Esophagus muscularis mucosa (tissue), 4 donors: ENCODE data around the gene UVSSA. TPM values are rescaled to one million over a fixed set of nuclear protein-coding genes. Genes with fewer than 3 reads are reported as not detected.

Experiments
- DNase-seq: peaks from one replicate; pipeline ENCODE4 v3.0.0-alpha.2; 2017; ENCODE audit errors: extremely low spot score
- H3K27ac ChIP-seq, 4 donors: fragments of 200-600 bp; sonication (generic); replicated peaks in 1 of 4; 1 replicate in 3 of 4; 2 replicates in 1 of 4; pipeline ENCODE4 v1.5.1; 2016 to 2019; ENCODE audit warnings: mild to moderate bottlenecking in 1 of 4
- H3K27me3 ChIP-seq, 4 donors: fragments of 200-600 bp; sonication (generic); one replicate each; pipeline versions ENCODE4 v1.5.1 to v1.6.0; 2016 to 2019
- H3K36me3 ChIP-seq, 4 donors: fragments of 200-600 bp; sonication (generic); one replicate each; pipeline ENCODE4 v1.5.1; 2016 to 2019
- H3K4me1 ChIP-seq, 4 donors: fragments of 200-600 bp; sonication (generic); one replicate each; pipeline ENCODE4 v1.5.1; 2016 to 2019
- H3K4me3 ChIP-seq, 4 donors: fragments of 200-600 bp; sonication (generic); 1 replicate in 2 of 4; 2 replicates in 2 of 4; pipeline ENCODE4 v1.5.1; 2016 to 2019; ENCODE audit warnings: mild to moderate bottlenecking in 4 of 4, moderate library complexity in 1 of 4
- H3K9me3 ChIP-seq, 4 donors: fragments of 200-600 bp; sonication (generic); 1 replicate in 3 of 4; 2 replicates in 1 of 4; pipeline ENCODE4 v1.5.1; 2016 to 2019
- EP300 ChIP-seq: sonication (generic); formaldehyde crosslinking; IDR thresholded peaks from one replicate; pipeline ENCODE4 v1.6.1; 2017; ENCODE audit warnings: antibody characterized with exemption
- POLR2A ChIP-seq: fragments of 450-650 bp; IDR thresholded peaks from one replicate; pipeline ENCODE4 v1.6.1; 2017; ENCODE audit warnings: antibody characterized with exemption, moderate library complexity, mild to moderate bottlenecking, low read depth
- POLR2AphosphoS5 ChIP-seq, 2 donors: sonication (generic); formaldehyde crosslinking; IDR thresholded peaks; one replicate each; pipeline ENCODE4 v1.6.1; 2017; ENCODE audit warnings: antibody characterized with exemption in 2 of 2
- WGBS: methylation state at CpG from one replicate; pipeline ENCODE4 v1.1.5; 2018; 5-methylcytosine and 5-hydroxymethylcytosine counted together
- intact Hi-C: fragments of 100-400 bp; cut with DNase I; formaldehyde crosslinking; loops from one replicate; pipeline ENCODE4 v1.15.1; 2023
- total RNA-seq, 4 donors: library from RNA; depleted of rRNA; stranded (reverse); fragments of >200 nt; gene quantifications; one replicate each; pipeline versions ENCODE4 v1.1.0 to v1.2.1, GENCODE V29; 2016
- TF ChIP-seq, protein P1 (sequence below), 3 experiments: fragments of 200-600 bp in 2 of 3; fragments of 450-650 bp in 1 of 3; sonication (generic) in 2 of 3; IDR thresholded peaks; one replicate each; pipeline ENCODE4 v1.5.1; 2017 to 2019; ENCODE audit warnings: antibody characterized with exemption in 3 of 3, mild to moderate bottlenecking in 2 of 3, moderate library complexity in 1 of 3

Gene UVSSA
- total RNA-seq, 4 donors from 2014 or later: 8.9 to 16.5 (median 13.1) TPM

DNA sequence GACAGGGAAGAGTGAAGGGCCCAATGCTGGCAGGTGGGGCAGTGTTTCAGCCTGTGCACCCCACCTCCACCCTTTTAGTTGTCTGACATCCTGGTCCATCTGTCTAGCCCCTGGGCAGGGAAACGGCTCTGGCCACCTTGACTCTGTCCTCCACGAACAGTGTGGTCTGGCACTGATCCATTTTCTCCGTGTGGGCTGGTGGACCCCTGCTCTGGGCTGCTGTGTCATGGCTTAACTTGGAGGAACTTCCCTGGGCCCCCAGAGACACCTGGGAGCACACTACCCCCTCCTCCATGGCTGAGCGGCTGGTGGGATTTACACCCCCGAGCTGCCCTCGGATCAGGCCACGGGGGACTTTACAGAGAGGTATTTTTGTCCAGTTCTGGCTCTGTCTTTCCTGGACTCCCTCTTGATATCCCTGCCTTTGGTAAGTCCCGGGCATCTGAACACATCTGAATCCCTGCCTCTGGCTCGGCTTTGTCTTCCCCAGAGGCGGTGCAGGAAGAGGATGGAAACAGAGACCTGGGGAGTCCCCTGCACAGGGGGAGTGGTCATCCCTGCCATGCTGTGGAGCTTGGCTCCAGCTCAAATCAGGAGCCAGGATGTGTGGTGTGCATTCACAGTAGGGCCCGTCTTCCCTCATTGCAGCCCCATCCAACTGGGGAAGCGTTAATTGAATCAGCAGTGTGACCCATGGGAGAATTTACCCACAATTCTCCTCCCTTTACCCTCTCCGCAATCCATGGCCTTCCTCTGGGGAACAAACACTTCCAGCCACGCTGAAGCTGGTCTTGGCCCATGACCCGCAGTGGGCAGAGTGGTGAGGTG, 65.6 kb downstream of the UVSSA start:
- Histone ChIP-seq H3K27me3 (peaks cover 0 to 98% (median 58%) of the 10 kb centered on the region in 4 donors), H3K27ac (no peak overlapping the region), H3K4me1 (peaks cover 0 to 26% (median 18%) of the 10 kb centered on the region in 4 donors), H3K36me3 (no peaks in the 10 kb centered on the region), H3K4me3 (no peak overlapping the region), H3K9me3 (no peaks in the 10 kb centered on the region)
- intact Hi-C loops: no loop called here
- TF ChIP-seq, protein P1, sequence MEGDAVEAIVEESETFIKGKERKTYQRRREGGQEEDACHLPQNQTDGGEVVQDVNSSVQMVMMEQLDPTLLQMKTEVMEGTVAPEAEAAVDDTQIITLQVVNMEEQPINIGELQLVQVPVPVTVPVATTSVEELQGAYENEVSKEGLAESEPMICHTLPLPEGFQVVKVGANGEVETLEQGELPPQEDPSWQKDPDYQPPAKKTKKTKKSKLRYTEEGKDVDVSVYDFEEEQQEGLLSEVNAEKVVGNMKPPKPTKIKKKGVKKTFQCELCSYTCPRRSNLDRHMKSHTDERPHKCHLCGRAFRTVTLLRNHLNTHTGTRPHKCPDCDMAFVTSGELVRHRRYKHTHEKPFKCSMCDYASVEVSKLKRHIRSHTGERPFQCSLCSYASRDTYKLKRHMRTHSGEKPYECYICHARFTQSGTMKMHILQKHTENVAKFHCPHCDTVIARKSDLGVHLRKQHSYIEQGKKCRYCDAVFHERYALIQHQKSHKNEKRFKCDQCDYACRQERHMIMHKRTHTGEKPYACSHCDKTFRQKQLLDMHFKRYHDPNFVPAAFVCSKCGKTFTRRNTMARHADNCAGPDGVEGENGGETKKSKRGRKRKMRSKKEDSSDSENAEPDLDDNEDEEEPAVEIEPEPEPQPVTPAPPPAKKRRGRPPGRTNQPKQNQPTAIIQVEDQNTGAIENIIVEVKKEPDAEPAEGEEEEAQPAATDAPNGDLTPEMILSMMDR (IDR thresholded peaks at IDR 0.05): no peak
- TF ChIP-seq POLR2AphosphoS5 (IDR thresholded peaks at IDR 0.05): no peak
- TF ChIP-seq EP300: no peak
- no peak for TF ChIP-seq POLR2A
- 53% methylated on average over 14 of the region's 15 CpGs for WGBS
- no peak for DNase-seq

DNA sequence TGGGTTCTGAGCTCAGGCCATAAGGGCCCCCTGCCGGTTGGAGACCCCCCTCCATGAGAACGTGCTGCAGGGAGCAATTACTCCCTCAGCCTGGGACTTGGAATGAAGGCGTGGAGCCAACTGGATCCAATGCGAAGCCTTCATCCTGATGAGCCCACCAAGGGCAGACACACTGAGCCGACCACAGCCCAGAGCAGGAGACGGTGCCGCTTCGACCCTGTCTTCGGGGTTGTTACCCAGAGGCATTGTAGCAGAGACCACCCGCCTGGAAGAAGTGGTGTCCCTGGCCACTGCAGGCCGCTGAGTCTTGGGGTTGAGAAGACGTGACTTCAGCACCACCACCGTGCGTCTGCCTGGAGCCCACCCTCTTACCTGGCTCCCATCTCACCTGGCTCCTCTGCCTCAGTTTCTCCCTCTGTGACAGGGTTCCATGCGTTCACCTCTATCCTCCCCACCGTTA, 66.2 kb downstream of the UVSSA start:
- H3K4me3 ChIP-seq: no peak overlapping the region
- H3K9me3 ChIP-seq: no peaks in the 10 kb centered on the region
- no peaks in the 10 kb centered on the region for H3K36me3 ChIP-seq
- peaks cover 0 to 20% (median 13%) of the 10 kb centered on the region in 4 donors for H3K4me1 ChIP-seq
- H3K27me3 ChIP-seq: peaks cover 0 to 98% (median 52%) of the 10 kb centered on the region in 4 donors
- intact Hi-C loops: no loop called here
- DNase-seq: no peak
- no peak for TF ChIP-seq EP300
- H3K27ac ChIP-seq: no peak overlapping the region
- WGBS: 56% methylated on average over 11 of the region's 16 CpGs

DNA sequence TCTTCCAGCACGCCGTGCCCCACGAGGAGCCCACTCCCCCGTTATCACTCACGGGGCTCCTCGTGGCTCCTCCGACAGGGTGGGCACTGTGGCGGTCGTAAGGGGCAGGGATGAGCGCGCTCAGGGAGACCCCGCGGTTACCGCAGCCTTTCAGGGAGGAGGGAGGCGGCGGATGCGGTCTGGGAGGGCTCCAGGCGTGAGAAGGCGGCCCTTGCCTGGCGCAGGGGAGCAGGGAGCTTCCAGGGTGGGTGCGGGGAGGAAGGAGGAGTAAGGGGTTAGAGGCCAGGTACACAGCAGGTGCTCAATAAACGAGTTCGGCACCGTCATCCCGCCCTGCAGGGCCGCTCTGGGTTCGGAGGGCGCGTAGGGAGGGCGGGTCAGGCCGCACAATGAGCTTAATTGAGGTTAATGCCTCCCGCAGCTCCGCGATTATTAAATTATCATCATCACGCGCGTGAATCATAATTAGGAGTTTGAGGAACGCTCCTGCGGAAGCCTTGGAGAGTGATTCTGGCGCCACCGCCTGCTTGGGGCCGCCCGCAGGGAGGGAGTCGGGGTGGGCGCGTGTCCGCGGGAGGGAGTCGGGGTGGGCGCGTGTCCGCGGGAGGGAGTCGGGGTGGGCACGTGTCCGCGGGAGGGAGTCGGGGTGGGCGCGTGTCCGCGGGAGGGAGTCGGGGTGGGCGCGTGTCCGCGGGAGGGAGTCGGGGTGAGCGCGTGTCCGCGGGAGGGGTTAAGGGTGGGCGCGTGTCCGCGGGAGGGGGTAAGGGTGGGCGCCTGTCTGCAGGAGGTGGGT, 66.9 kb downstream of the UVSSA start:
- H3K9me3 ChIP-seq: no peaks in the 10 kb centered on the region
- no peak for DNase-seq
- peak overlapping the region in 1 of 4 donors; percentile 9 for H3K4me3 ChIP-seq
- intact Hi-C loops: no loop called here
- H3K27ac ChIP-seq: no peak overlapping the region
- TF ChIP-seq, protein P1 (IDR thresholded peaks at IDR 0.05): no peak
- TF ChIP-seq POLR2A (no peak), EP300 (no peak), POLR2AphosphoS5 (IDR thresholded peaks at IDR 0.05) (no peak)
- peaks cover 0 to 16% (median 11%) of the 10 kb centered on the region in 4 donors for H3K4me1 ChIP-seq
- WGBS: 22% methylated on average over 15 of the region's 77 CpGs
- peaks cover 0 to 98% (median 46%) of the 10 kb centered on the region in 4 donors for H3K27me3 ChIP-seq
- H3K36me3 ChIP-seq: no peaks in the 10 kb centered on the region

DNA sequence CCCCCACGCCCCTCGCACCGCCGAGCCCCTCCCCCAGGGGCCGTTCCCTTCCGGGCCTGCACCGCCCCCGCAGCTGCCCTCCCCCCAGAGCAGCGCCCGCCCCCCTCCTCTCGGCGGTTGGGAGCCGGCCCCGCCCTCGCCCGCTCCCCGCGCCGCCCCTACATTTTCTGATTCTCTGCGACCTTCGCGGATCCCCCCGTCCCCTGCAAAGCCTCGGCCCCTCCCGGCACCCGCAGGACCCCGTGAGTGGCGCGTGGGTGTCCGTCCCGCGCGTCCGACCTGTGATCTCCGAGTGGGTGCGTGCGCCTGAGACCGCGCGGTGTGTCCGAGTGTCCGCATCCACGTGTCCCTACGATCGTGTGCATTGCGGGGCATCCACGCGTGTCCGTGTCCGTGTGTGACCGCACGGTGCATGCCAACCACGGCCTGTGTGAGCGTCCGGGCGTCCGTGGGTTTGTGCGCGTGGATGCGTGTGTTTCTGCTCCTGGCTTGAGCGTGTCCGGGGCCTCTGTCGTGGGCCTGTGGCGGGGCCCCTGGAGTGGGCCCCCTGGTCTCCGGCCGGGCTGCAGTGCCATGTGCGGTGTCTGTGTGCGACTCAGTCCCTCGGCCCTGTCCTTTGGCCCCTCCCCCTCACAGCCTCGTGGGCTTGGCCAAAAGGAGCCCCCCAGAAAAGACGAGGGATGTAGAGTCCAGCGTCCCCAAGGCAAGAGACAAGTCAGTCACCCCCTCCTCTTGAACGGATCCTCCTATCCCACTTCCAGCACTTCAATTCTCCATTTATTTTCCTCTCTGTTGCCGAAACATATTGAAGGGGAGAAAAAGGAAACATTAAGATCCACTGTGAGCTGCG, 68.0 kb downstream of the UVSSA start:
- intact Hi-C loops: no loop called here
- H3K4me3 ChIP-seq: no peak overlapping the region
- H3K9me3 ChIP-seq: no peaks in the 10 kb centered on the region
- peaks cover 0 to 16% (median 11%) of the 10 kb centered on the region in 4 donors for H3K4me1 ChIP-seq
- no peak for TF ChIP-seq EP300
- TF ChIP-seq POLR2A: no peak
- no peak for DNase-seq
- WGBS: 62% methylated on average over 19 of the region's 75 CpGs
- H3K27me3 ChIP-seq: peaks cover 0 to 97% (median 40%) of the 10 kb centered on the region in 4 donors
- H3K27ac ChIP-seq: no peak overlapping the region
- H3K36me3 ChIP-seq: no peaks in the 10 kb centered on the region

DNA sequence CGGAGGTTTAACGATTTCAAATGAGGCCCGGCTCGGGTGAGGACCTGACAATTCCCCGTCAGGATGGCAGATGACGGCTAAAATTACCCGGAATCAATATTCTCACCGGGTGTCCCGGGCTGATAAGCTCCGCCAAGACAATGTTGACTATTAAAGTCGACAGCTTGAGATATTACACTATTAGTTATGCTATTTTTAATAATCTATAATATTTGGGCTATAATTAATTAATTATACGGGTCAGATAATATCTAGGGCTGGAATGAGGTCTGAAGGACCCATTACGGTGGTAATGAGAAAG, 68.6 kb downstream of the UVSSA start:
- no peak for DNase-seq
- no peaks in the 10 kb centered on the region for H3K36me3 ChIP-seq
- H3K27me3 ChIP-seq: peaks cover 0 to 96% (median 37%) of the 10 kb centered on the region in 4 donors
- H3K4me1 ChIP-seq: peaks cover 0 to 16% (median 11%) of the 10 kb centered on the region in 4 donors
- intact Hi-C loops: no loop called here
- no peak overlapping the region for H3K4me3 ChIP-seq
- no peak for TF ChIP-seq EP300
- no peak for TF ChIP-seq POLR2A
- TF ChIP-seq POLR2AphosphoS5 (IDR thresholded peaks at IDR 0.05): no peak
- TF ChIP-seq, protein P1 (IDR thresholded peaks at IDR 0.05): no peak
- H3K9me3 ChIP-seq: no peaks in the 10 kb centered on the region
- 70% methylated on average over 13 of the region's 13 CpGs for WGBS
- H3K27ac ChIP-seq: no peak overlapping the region
